K562 (cell line): ENCODE results near the gene MYO3A.

Experiments
- CREB5 ChIP-seq: fragments of 250-450 bp; sonication (Bioruptor Pico); IDR thresholded peaks from 2 replicates; pipeline ENCODE4 v1.5.0; 2020; ENCODE audit warnings: mild to moderate bottlenecking
- CTCF ChIP-seq, 3 experiments: IDR thresholded peaks in 2 of 3; conservative IDR thresholded peaks in 1 of 3; 2 replicates each; pipeline ENCODE4 v1.5.1; 2011 to 2012; ENCODE audit warnings: low read length in 3 of 3, mild to moderate bottlenecking in 3 of 3, control low read depth in 2 of 3, improper control_type of control experiment in 1 of 3, inconsistent platforms in 1 of 3, low read depth in 1 of 3, mixed read lengths in 1 of 3, moderate library complexity in 1 of 3; ENCODE audit not compliant: insufficient read depth in 2 of 3
- E2F8 ChIP-seq: fragments of 450-650 bp; IDR thresholded peaks from 2 replicates; pipeline ENCODE4 v1.7.1; 2018; ENCODE audit warnings: mild to moderate bottlenecking, low read depth; ENCODE audit not compliant: partially characterized antibody
- EP300 ChIP-seq: IDR thresholded peaks from 2 replicates; pipeline ENCODE4 v1.6.1; 2012; ENCODE audit warnings: low read length, improper control_type of control experiment
- MEIS2 ChIP-seq: fragments of 450-650 bp; IDR thresholded peaks from 2 replicates; pipeline ENCODE4 v1.6.1; 2014; ENCODE audit warnings: mild to moderate bottlenecking; ENCODE audit not compliant: partially characterized antibody
- NR3C1 ChIP-seq: sonication (generic); formaldehyde crosslinking; IDR thresholded peaks from 2 replicates; pipeline ENCODE4 v1.8.1; 2022; ENCODE audit warnings: missing genetic modification reagents
- UBTF ChIP-seq, 2 experiments: IDR thresholded peaks; 2 replicates each; pipeline ENCODE4 v1.6.1; 2012; ENCODE audit warnings: improper control_type of control experiment in 2 of 2, low read depth in 2 of 2, low read length in 2 of 2, borderline replicate concordance in 1 of 2
- ZFP91 ChIP-seq: sonication (generic); formaldehyde crosslinking; IDR thresholded peaks from 2 replicates; pipeline ENCODE4 v1.8.0; 2022; ENCODE audit warnings: mild to moderate bottlenecking, missing genetic modification reagents

- TF ChIP-seq CTCF (IDR thresholded peaks at IDR 0.05 in 2 of 3, conservative IDR thresholded peaks at IDR 0.05 in 1 of 3; ENCODE audit: insufficient read depth in 2 of 3, low read depth in 1 of 3, low read length in 3 of 3) (no peak), E2F8 (no peak), NR3C1 (CRISPR knock-in tag) (no peak), UBTF (IDR thresholded peaks at IDR 0.05; ENCODE audit: borderline replicate concordance in 1 of 2, low read depth in 2 of 2, low read length in 2 of 2) (no peak), ZFP91 (CRISPR knock-in tag) (no peak), MEIS2 (no peak), EP300 (no peak), CREB5 (CRISPR knock-in tag) (no peak)
Observed at GRCh38 chr10:26169466-26169865, 235.4 kb downstream of the MYO3A start.
